SK-N-MC (cell line): ENCODE results near the gene CTAGE4.
"Not testable (repeated sequence)": the region's sequence is repeated elsewhere in the genome, so short reads cannot be mapped to it uniquely, and the experiment has no call there.

Experiments
- DNase-seq: peaks from one replicate; pipeline ENCODE4 v3.0.0-alpha.2; 2011; ENCODE audit warnings: low read depth, low spot score
- H3K27ac ChIP-seq: fragments of 200-600 bp; sonication (generic); 2 replicates; pipeline ENCODE4 v1.5.1; 2016; ENCODE audit warnings: mixed run types
- H3K36me3 ChIP-seq: fragments of 200-600 bp; sonication (generic); 2 replicates; pipeline ENCODE4 v1.6.1; 2017; ENCODE audit warnings: antibody characterized with exemption, low read length, mixed read lengths; ENCODE audit not compliant: insufficient read depth
- H3K4me3 ChIP-seq: fragments of 200-600 bp; sonication (generic); 2 replicates; pipeline ENCODE4 v1.5.1; 2016
- H3K9ac ChIP-seq: fragments of 200-600 bp; sonication (generic); 2 replicates; pipeline ENCODE4 v1.8.0; 2017; ENCODE audit warnings: mixed run types, mixed read lengths; ENCODE audit not compliant: insufficient read length
- H3K9me3 ChIP-seq: fragments of 200-600 bp; sonication (generic); 2 replicates; pipeline ENCODE4 v1.6.1; 2017; ENCODE audit warnings: low read depth, mild to moderate bottlenecking, antibody characterized with exemption, low read length, moderate library complexity, mixed read lengths
- EZH2 ChIP-seq: fragments of 200-600 bp; sonication (generic); IDR thresholded peaks from one replicate; pipeline ENCODE4 v1.6.1; 2017; ENCODE audit warnings: antibody characterized with exemption
- FOXP2 ChIP-seq: optimal IDR thresholded peaks from 2 replicates; pipeline ENCODE3; 2011; ENCODE audit warnings: mild to moderate bottlenecking, moderate library complexity; ENCODE audit not compliant: insufficient read depth; ENCODE audit errors: extremely low read length, control extremely low read depth
- POLR2AphosphoS5 ChIP-seq: IDR thresholded peaks from 2 replicates; pipeline ENCODE4 v1.6.1; 2012; ENCODE audit warnings: mild to moderate bottlenecking, low read depth, low read length, borderline replicate concordance

CTAGE4 gene

DNA sequence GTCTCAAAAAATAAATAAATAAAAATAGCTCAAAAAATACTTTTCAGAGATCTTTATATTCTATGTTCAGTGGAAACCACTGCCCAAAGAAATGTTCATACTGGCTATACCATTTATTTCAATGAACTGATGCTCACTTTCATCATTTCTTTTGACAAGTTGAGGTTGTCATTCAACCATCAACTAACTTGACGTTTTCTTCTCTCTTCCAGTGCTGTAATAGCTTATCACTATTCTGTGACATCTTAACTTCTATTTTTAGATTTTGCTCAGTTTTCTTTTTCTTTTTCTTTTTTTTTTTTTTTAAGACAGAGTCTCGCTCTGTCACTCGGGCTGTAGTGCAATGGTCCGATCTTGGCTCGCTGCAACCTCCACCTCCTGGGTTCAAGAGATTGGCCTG lies 8.7 kb upstream of the CTAGE4 start:
- no peak overlapping the region for H3K27ac ChIP-seq
- H3K4me3 ChIP-seq = no peak overlapping the region
- no peaks in the 10 kb centered on the region for H3K36me3 ChIP-seq
- DNase-seq = no peak
- H3K9me3 ChIP-seq = no peaks in the 10 kb centered on the region
- TF ChIP-seq POLR2AphosphoS5 (no peak), EZH2 (no peak), FOXP2 (no peak)
- H3K9ac ChIP-seq = no peak overlapping the region

DNA sequence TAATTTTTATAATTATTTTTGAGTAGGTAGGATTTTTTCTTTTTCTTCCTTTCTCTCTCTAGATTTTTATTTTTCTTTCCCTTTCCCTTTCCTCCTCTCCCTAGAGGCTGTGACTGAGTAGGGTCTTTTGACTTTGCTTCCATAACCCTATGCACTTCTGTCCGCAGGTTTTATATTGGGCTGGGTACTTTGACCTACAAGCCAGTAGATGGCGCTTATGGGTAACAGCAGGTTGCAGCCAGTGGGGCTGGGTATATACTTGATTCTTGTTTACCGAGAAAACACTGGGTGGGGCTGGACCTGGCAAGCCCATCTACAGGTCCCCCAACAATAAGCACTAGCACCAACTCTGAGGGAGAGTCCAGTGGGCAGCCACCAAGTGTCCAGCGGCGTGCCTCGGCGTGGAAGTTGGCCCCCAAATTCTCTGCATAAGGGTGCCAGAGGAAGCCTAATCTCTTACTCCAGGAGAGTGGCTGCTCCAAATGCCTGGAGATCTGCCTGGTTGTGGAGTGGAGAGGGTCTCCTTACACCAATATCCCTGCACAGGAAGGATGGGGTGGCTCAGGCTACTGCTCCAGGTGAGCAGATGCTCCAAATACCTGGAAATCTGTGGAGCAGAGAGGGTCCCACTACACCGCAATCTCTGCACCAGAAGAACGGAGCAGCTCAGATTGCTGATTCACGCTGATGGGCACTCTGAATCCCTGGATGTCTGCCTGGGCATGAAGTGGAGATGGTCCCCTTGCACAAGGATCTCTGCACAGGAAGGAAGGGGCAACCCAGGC lies 4.7 kb upstream of the CTAGE4 start:
- not testable (repeated sequence) for H3K9ac ChIP-seq, H3K4me3 ChIP-seq, DNase-seq, H3K9me3 ChIP-seq, H3K27ac ChIP-seq, H3K36me3 ChIP-seq

- H3K36me3 ChIP-seq, H3K9me3 ChIP-seq, DNase-seq, H3K9ac ChIP-seq, H3K27ac ChIP-seq, H3K4me3 ChIP-seq: not testable (repeated sequence)
Measured at GRCh38 chr7:144179165-144179479, 4.1 kb upstream of the CTAGE4 start.

DNA sequence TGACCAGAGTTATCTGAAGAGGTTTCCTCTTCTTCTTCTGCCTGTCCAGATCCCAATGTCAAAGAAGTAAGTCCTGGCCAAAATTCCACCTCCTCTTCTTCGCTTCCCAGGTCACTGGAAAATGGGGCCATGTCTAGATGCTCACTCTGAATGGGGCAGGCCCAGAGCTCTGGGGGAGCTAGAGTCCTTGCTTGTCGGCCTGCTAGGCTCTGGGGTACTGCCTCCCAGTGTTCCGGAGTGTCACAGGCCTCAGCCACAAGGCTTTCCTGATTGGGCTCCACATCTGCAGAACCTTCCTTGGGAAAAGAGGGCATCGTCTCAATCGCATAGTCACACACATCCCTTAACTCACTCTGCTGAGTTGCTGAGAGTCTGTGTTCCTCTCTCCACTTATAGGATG lies 4.6 kb downstream of the CTAGE4 start:
- H3K9ac ChIP-seq, H3K36me3 ChIP-seq, H3K9me3 ChIP-seq, DNase-seq, H3K27ac ChIP-seq, H3K4me3 ChIP-seq: not testable (repeated sequence)

- not testable (repeated sequence) for H3K36me3 ChIP-seq, H3K4me3 ChIP-seq, H3K9ac ChIP-seq, DNase-seq, H3K9me3 ChIP-seq, H3K27ac ChIP-seq
Measured at GRCh38 chr7:144188578-144189171, 5.4 kb downstream of the CTAGE4 start.

DNA sequence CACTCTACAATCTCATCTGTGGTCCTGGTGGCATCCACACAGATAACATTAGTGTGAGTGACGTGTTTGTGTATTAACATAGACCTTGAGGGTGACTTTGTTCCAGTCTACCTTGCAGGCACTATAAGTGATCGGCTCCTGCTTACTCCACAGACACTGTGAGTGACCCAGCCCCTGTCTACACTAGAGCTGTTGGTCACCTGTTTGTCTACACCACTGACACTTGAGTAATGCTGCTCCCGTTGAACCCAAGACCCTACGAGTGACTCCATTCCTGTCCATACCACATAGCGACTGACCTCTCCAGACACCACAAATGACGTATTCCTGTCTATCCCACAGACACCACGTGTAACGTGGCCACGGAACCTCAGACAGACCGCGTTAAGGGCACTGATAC lies 10.5 kb downstream of the CTAGE4 start:
- not testable (repeated sequence) for H3K27ac ChIP-seq, H3K36me3 ChIP-seq, H3K4me3 ChIP-seq, H3K9me3 ChIP-seq, DNase-seq, H3K9ac ChIP-seq

DNA sequence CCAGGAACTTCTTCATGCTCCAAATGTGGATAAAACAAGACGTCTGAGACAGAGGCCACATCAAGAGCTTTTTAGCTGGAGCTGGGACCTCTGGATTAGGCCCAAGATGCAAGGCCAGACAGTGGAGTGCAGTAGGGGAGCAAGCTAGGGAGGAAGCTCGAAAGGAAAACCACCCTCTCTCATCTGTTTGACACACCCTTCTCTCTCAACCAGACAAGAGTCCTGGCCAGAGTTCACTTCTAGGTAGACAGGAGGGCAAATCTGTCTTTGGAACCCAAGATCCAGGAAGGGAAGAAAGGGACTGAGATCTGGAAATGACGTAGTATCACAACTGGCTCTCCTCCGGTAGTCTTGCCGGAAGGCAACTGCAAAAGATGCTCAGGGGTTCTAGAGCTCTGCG lies 11.2 kb downstream of the CTAGE4 start:
- not testable (repeated sequence) for H3K36me3 ChIP-seq, H3K9ac ChIP-seq, H3K9me3 ChIP-seq, DNase-seq, H3K27ac ChIP-seq, H3K4me3 ChIP-seq

DNA sequence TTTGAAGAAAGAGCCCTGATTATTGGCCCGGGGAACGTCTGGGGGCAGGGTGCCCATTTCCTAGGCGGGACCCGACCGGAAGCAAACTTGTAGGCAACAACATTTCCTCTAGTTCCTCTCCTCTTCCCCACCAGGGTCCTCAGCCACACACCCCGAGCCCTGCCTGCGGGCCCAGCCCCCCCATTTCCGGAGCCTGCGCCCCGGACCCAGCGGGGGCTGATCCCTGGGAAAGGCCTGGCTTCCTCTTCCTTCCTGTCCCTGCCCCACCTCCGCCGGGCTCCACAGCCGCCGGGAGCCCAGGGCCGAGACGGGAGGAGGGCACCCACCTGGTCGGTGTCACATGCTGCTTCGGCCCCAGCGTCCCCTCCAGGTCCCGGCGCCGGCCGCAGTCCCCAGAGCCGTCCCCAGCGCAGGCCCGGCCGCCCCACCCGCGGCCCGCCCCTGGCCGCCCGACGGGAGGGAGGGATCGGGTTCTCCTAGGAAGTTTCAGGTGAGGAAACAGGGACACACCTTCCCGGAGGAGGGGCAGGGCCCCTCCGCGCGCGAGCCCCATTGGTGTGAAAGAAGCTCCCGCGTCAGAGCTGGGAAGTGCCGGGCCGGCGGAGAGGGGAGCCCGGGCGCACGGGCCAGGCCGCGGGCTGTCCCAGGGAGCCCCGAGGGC lies 12.1 kb downstream of the CTAGE4 start, which contains the start of gene ARHGEF35:
Gene ARHGEF35, minus strand, starts transcription at position 622 of the 661 bp plus-strand sequence. CDS start 7,450 bp downstream, outside the sequence.
- H3K9ac ChIP-seq, H3K36me3 ChIP-seq, H3K9me3 ChIP-seq, H3K4me3 ChIP-seq, DNase-seq, H3K27ac ChIP-seq: not testable (repeated sequence)

DNA sequence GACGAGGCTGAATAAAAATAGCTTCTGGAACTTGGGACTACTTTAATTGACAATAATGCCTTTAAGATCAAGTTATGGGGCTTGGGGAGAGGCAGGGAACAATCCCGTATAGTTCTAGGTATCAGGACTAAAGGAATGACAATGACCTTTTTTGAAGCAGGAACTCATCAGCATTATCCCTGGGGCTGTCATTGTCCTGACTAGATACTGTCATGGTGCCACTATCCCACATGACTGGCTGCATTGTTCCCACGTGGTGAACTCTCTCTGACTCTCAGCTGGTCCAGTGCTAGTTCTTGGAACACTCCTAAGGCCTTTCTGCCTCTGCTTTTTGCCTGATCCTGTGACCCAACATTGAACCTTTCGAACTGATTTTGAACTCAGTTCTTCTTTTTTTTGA lies 15.7 kb downstream of the CTAGE4 start:
- not testable (repeated sequence) for H3K9ac ChIP-seq, H3K4me3 ChIP-seq, H3K9me3 ChIP-seq, DNase-seq, H3K27ac ChIP-seq, H3K36me3 ChIP-seq

DNA sequence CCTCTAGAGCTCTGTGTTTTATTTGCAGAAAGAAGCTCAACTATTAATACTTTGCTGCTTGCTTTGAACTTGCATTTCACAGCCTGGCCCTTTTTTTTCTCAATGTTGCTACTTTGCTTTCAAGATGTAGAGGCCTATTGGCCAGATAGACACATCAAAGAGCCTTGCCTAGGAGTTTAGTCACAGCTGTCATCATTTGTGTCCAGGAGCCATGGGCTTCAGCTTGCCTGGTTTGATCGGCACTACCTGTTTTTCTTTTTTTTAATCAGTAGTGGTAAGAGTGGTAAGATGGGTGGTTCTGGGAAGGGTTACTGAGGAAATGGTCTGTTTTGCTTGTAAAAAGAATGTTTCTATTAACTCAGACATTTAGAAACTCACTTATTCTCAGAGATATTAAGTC lies 18.7 kb downstream of the CTAGE4 start:
- H3K9ac ChIP-seq, H3K4me3 ChIP-seq, H3K36me3 ChIP-seq, DNase-seq, H3K9me3 ChIP-seq, H3K27ac ChIP-seq: not testable (repeated sequence)

GRCh38 chr7:144203086-144203485 lies 19.8 kb downstream of the CTAGE4 start:
- H3K9ac ChIP-seq, H3K27ac ChIP-seq, H3K9me3 ChIP-seq, DNase-seq, H3K4me3 ChIP-seq, H3K36me3 ChIP-seq: not testable (repeated sequence)

GRCh38 chr7:144205306-144205705 lies 22.0 kb downstream of the CTAGE4 start:
- not testable (repeated sequence) for H3K36me3 ChIP-seq, H3K9ac ChIP-seq, H3K4me3 ChIP-seq, H3K9me3 ChIP-seq, H3K27ac ChIP-seq, DNase-seq

DNA sequence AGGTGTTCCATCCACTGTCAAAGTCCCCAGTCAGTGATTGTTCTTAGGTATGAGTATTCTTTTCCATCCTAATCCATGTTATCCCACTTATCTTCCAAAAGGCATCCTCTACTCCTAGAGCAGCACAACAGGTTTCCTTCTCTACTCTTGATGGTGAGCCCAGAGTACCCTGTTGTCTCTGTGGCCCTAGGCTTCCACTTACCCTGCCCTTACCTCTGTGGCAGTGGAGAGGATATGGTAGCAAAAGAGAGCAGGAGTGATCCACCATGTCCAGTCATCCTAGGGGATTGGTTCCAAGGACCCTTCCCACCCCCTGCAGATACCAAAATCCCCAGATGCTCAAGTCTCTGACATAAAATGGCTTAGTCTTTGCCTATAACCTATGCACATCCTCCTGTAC lies 33.9 kb downstream of the CTAGE4 start:
- H3K4me3 ChIP-seq, H3K36me3 ChIP-seq, H3K9me3 ChIP-seq, H3K27ac ChIP-seq, H3K9ac ChIP-seq, DNase-seq: not testable (repeated sequence)

- not testable (repeated sequence) for H3K9ac ChIP-seq, DNase-seq, H3K36me3 ChIP-seq, H3K27ac ChIP-seq, H3K4me3 ChIP-seq, H3K9me3 ChIP-seq
Measured at GRCh38 chr7:144218581-144218980, 35.3 kb downstream of the CTAGE4 start.
